Fibroblast of skin of right biceps (primary cell): ENCODE results near the gene PSTK.
A peak's percentile ranks its signal among the peaks of the same experiment; 100 is the strongest.

Experiments
- DNase-seq: peaks from one replicate; pipeline ENCODE4 v3.0.0-alpha.2; 2013

Gene PSTK, protein sequence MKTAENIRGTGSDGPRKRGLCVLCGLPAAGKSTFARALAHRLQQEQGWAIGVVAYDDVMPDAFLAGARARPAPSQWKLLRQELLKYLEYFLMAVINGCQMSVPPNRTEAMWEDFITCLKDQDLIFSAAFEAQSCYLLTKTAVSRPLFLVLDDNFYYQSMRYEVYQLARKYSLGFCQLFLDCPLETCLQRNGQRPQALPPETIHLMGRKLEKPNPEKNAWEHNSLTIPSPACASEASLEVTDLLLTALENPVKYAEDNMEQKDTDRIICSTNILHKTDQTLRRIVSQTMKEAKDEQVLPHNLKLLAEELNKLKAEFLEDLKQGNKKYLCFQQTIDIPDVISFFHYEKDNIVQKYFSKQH

DNA sequence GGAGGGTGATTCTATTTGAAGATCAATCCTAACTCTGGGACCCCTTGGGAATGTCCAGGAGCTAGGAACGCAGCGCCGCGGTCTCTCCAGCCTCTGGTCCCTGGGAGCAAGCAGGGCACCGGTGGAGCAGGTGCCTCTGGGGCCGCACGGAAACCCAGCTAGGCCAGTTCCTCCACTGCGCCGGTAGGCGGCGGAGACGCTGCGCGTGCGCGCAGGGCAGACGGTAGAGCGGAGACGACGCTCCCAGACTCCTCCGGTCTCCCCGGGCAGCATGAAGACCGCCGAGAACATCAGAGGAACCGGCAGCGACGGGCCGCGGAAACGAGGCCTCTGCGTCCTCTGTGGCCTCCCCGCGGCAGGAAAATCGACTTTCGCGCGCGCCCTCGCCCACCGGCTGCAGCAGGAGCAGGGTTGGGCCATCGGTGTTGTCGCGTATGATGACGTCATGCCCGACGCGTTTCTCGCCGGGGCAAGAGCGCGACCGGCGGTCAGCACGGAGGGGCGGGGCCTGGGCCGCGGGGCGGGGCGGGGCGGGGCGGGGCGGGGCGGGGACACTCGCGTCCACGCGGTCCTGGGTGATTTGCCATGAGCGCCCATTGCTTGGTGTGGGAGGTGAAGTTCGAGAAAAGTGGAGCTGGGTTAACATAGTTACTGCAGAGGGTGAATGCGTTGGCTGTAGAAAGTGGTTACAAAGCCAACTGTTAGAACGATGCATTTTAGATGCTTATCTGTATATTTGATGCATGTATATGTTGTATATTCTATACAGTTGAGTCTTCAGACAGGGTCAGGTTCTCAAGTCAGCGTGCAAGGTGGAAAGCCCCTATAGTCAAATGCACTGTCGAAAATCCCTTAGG lies at the start of gene PSTK:
Gene PSTK, plus strand, starts transcription at position 193 of the 857 bp plus-strand sequence. Its CDS starts 79 bp downstream, at position 272.
- DNase-seq: peak; percentile 92

DNA sequence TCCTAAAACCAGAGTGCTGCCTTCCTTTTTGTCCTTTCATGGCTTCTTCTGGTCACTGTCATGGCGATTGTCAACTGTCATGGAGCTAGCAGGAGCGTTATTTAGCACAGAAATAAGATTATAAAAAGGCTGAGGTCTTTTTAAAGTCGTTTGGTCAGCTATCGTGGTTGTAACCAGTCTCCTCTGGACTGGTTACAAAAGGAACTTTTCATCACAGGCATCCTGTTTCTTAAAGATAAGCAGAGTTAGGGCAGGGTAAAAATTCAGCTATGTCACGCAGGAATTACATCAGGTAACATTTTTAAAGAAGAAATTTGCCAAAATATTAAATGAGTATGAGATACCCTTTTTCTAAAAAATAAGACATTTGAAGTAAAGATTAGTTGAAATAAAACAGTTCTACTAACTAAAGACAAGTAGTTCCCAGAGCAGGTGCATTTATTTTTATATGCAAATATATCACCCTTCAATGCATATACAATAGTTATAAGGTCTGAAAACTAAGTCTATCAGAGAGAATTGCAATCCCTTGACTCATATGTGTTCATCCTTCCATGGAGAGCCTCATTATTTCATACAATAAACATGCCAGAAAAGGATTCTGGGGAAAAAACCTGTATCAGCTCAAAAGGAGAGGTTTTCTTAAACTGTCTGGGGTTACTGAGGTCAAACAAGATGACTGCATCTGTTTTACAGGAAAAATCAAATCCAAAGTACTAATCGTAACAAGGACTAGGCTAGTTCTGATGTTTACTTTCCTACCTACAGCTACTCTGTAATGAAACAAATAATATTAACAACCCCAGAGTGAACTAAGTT lies 48.9 kb upstream of the PSTK start:
- DNase-seq: peak; percentile 7

DNA sequence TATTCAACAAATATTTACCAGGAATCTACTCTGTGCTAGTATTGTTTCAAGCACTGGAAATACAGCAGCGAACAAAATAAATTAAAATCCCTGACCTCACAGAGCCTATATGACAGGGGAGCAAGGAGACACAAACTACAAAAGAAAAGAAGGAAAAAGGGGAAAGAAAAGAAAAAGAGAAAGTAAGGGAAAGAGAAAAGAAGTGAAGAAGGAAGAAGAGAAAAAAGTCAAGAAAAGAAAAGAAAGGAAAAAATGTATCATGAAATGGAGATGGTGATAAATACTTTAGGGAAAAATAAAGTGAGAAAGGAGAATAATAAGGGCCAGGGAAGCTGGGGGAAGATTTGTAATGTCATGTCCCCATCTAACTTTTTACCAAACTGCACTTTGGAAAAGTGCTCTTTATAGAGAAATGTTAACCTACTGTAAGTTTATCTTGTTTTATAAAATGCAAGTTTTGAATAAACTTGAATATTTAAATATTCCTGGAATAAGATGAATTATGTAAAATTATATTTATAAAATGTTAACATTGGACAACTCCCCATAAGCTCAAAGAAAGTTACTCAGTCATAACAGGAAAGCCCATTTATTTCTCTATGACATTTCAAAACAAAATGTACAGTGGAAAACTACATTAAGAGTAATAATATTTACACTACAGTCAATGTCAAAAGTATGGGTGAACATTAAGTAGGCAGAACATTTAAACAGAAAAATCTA lies 40.9 kb upstream of the PSTK start:
- no peak for DNase-seq

DNA sequence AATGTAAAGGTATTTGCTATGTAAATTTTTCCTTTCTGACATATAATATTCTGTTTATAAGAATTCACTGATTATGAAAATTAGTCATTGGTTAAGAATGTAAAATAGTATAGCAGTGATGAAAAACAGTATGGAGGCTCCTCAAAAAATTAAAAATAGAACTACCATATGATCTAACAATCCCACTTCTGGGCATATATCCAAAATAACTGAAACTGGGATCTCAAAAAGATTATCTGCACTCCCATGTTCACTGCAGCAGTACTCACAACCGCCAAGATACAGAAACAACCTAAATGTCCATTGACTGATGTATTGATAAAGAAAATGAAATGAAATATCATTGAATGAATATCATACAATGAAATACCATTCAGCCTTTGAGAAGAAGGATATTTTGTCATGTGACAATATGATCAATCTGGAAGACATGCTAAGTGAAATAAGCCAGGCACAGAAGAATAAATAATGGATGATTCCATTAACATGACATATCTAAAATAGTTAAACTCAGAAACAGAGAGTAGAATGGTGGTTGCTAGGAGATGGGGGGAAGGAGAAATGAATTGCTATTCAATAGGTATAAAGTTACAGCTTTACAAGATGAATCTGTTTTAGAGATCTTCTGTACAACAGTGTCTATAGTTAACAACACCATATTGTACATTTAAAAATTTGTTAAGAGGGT lies 40.2 kb upstream of the PSTK start:
- peak; percentile 87 for DNase-seq

DNA sequence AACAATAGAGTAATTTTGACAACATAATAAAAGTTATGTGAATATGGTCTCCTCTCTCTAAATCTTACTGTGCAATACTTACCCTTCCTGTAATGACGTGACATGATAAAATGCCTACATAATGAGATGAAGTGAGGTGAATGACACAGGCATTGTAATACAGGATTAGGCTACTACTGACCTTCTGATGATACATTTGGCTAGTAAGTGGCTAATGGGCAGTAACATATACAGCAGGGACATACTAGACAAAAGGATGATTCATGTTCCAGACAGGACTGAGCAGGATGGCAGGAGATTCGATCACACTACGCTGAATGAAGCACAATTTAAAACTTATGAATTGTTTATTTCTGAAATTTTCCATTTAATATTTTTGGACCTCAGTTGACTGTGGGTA lies 30.9 kb upstream of the PSTK start:
- no peak for DNase-seq

DNA sequence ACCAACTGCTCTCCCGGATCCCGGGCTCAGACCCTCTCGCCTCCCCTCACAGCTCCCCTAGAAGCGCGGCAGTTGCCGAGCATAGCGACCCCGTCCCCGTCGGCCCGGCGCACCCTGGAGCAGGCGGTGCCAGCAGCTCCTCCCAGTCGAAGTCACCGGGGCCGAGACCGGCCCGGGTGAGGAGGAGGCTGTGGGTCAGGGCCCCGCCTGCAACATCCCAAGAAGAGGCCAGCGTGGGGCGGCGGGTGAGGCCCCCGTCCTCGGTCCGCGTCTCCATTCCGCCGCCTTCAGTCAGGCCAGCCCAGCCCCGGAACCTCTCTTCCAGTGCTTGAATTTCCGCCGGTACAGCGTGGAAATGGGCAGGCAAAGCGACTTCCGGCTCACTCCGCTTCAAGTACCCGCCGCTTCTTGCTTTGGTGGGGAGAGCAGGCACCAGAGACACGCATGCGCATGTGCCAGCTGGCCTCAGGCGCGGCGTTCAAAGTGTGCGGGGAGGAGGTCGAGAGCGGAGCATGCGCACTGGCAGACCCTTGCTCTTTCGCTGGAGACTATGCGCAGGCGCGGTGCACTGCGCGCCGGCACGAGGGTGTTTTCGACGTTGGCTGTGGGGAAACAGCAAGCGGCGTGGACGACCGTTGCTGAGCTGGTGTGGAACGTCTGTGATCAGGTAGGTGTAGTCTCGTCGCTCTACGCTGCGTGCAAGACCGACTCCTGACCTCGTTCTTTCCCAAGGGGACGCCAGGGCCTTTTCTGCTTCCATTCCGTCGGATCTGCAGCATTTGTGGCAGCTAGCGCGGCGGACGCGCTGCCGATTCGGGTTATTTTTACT lies 26.1 kb upstream of the PSTK start, which contains the start of gene C10orf88:
Gene C10orf88, minus strand, starts transcription at position 326 of the 829 bp plus-strand sequence. Its CDS starts 49 bp downstream, at position 277.
- peak; percentile 99 for DNase-seq

DNA sequence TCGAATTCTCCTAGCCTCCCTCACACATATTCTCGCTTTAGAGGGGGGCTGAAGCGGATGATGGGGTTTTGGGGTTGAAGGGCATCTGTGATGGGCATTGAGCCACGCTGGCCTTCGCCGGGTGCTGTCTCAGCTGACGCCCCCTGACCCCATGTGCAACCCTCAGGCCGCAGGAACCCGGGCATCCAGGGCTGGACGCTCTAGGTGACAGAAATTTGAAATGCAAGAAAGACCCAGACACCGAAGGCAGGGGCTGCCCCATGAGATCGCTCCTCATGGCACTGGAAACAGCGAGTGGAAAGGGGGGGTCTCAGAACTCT lies 25.5 kb upstream of the PSTK start:
- DNase-seq: no peak

DNA sequence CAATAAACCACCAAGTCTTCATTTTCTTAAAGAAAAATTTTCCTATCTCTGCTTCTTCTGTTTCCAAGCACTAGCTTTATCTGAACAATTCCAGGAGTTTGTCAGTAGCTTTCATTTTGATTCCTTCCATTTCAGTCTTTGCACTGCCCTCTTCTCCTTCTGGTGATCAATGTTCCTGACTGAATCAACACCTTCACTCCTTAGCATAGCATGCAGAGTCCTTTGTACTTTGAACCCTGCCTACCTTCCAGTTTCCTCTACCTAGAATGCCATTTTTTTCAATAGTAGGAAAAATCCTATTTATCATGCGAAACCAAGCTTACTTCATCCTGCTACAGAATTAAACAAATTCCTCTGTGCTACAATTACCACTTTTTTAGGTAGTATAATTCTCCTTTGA lies 24.3 kb upstream of the PSTK start:
- DNase-seq: no peak

DNA sequence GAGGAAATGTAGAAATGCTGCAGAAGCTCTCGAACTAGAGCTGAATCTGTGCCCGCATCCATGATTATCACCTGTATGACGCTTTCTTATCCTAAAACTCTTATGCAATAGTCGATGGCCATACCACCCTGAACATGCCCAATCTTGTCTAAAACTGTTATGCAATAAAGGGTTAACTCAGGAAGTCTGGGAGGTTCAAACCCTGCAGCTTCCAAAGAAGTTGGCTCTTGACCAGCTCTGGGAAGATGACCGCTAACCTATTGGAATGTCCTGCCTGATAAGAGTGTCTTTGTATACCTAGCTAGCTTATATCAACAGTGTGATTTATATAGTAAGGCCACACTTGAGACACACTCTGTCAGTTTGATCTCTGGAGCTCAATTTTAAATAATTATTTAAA lies 22.7 kb upstream of the PSTK start:
- no peak for DNase-seq

DNA sequence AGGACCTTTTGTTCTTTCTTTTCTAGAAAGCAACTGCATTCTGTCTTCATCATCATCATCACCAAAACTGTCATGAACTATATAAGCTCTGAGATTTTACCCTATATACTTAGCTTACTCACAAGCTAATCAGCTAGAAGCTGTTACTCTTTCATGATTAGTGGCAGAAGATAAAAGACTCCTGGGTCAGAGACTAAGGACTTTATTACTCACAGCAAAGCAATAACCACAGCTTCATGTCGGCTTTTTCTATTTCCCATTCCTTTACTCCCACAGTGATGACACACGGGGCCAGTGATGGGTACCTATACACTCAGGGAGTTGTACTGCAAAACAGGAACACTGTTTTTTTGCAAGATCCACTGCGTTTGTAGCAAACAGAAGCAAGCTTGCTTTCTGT lies 17.8 kb upstream of the PSTK start:
- DNase-seq: no peak

DNA sequence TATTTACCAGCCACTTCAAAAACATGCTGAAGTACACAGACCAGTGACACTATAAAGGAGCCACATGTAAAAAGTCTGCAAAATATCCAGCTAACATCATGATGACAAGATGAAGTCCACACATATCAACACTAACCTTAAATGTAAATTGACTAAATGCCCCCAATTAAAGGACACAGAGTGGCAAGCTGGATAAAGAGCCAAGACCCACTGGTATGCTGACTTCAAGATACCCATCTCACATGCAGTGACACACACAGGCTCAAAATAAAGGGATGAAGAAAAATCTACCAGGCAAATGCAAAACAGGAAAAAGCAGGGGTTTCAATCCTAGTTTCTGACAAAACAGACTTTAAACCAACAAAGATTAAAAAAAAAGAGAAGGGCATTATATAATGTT lies 13.3 kb upstream of the PSTK start:
- DNase-seq: no peak

DNA sequence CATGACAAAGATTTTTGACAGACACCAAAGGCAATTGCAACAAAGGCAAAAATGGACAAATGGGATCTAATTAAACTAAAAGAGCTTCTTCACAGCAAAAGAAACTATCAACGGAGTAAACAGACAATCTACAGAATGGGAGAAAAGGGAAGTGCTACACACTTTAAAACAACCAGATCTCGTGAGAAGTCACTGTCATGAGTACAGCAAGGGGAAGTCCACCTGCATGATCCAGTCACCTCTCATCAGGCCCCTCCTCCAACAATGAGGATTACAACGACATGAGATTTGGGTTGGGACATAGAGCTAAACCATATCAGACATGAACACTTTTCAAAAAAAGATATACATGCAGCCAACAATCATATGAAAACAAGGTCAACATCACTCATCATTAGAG lies 11.5 kb upstream of the PSTK start:
- no peak for DNase-seq

DNA sequence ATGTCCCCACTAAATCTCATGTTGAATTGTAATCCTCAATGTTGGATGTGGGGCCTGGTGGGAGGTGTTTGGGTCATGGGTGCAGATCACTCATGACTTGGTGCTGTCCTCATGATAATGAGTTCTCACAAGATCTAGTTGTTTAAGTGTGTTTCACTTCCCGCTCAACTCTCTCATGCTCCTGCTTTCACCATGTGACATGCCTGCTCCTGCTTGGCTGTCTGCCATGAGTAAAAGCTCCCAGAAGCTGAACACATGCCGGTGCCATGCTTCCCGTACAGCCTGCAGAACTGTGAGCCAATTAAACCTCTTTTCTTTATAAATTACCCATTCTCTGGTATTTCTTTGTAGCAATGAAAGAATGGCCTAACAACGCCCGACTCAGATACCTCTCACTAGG lies 6.2 kb upstream of the PSTK start:
- no peak for DNase-seq

DNA sequence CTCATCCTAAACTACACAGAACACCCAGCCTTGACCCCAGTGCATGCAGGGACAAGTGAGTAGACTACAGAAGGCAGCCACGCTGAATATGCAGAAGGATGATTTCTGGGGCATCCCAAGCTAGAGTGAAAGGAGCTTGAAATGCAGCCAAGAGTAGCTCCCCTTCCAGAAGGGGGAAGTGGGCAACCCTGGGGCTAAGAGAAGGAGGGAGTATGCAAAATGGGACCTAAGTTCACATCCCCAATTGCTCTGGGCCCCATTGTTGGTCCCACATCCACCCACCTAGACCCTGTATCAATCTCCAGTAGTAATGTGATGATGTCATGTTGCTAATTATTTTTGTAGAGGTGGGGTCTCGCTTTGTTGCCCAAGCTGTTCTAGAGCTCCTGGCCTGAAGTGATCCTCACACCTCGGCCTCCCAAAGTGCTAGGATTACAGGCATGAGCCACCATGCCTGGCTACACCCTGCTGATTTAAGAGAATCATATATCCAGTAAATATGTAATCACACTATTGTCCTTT lies 5.6 kb upstream of the PSTK start:
- DNase-seq: no peak

DNA sequence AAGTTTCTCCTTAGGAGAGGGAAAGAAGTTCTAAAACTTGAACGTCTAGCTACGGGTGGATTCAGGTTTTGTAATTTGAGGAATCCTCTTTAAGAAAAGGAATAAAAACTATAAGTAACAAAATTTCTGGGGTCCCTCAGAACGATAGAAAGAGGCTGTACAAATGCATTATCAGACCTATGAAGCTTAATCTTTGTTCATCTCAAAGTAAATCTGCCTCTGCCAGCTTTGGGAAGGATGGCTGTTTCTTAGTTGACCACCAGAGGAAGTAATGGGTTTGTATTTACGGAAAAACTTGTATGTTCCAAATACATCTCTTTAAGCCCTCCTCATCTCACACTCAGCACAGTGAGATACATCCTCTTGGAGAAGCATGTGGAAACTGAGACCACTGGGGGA lies 864 bp downstream of the PSTK start:
- DNase-seq: peak; percentile 51

DNA sequence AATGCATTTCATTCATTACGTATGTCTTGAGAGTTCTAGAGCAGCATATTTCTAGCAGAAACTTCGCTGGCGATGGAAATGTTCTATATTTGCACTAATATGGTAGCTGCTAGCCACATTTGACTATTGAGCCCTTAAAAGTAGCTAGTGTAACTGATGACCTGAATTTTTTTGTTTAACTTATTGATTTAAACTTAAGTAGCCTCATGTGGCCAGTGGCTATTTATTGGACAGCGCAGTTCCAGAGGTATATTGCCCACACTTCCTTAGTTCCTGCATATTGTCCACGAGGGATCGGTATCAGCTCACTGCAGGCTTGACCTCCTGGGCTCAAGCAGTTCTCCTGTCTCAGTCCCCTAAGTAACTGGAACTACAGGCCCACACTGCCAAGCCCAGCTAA lies 3.7 kb downstream of the PSTK start:
- DNase-seq: no peak

DNA sequence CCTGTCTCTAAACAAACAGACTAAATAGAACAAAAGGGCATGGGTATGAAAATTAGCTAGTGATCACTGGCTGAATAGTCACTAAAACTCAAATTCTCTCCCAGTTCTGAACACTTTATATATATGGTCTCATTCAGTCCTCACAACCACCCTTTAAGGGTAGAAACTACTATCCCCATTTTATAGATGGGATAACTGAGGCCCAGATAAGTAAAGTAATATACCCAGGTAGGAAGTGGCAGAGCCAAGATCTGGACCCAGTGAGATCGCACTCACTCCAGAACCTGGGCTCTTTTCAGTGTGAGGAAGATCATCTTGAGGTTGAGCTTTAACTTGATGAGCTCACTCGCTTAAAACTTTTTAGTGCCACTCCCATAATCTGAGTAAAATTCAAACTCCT lies 4.5 kb downstream of the PSTK start:
- no peak for DNase-seq

DNA sequence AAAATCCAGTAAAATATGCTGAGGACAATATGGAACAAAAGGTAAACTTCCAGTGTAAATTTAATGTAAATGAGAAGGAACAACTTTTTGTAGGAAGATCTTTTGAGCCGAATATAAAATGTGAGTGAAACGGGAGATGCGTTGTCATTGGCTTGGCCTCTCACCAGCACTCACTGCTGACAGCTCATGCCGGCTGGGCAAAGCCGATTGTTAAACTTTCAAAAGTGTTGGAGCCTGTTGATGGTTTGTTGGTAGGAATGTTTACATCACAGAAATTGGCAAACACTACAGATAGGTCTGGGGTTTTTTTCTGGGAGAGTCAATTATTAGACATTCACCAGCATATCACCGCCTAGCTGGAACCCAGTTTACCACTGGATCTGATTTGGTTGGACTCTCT lies 6.1 kb downstream of the PSTK start:
- DNase-seq: no peak

DNA sequence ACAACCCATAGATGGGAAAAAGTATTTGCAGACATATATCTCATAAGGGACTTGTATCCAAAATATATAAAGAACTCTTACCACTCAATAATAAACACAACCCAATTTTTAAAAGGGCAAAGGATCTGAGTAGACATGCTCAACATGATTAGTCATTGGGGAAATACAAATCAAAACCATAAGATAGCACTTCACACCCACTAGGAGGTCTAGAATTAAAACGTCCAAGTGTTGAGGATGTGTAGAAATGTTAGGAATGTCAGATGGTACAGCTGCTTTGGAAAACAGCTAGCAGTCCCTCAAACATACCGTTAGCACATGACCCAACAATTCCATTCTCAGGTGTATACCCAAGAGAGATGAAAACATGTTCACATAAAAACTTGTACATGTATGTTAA lies 8.3 kb downstream of the PSTK start:
- peak; percentile 31 for DNase-seq

DNA sequence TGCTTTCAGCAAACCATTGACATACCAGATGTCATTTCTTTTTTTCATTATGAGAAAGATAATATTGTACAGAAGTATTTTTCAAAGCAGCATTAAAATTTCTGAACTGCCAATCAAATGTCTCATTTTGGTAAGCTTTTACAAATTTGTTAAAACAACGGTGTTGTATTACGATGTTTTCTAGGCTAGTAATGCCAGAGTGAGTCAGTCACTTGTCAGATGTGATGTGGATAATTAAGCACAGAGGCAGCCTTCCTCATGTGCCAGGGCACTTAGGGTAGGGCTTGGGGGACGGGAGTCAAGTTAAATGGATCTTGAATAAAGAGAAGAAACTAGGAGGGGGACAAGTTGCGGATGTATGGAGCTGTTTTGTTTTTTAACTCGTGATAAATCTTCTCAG lies 10.1 kb downstream of the PSTK start:
- peak; percentile 20 for DNase-seq

DNA sequence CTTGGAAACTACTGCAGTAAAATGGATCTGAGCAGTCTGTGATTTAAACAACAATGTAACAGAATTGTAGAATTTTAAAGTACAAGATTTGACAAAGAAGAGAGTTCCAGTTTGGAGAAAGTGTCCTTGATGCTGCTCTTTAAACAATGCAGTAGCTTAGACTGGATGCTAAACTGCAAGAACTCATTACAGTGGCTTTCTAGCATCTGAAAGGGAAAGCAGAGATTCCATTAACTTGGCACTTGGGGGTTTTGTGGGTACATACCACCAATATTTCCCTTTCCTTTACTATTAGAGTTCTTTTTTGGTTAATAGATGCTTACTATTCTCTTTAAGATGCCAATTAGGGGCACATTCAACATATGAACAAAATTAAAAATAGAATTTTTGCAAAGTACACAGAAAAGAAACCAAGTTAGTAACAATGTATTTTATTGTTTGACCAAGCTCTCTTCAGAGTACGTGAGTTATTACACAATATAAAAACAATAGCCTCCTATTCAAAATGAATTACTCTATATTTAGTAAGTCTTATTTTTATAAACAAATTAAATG lies 11.9 kb downstream of the PSTK start:
- DNase-seq: no peak
